HEK293T (cell line): Measurements from ENCODE around the gene BTBD10.
"Not testable (repeated sequence)": the region's sequence is repeated elsewhere in the genome, so short reads cannot be mapped to it uniquely, and the experiment has no call there.

Source experiments
- CTCF ChIA-PET: fragments of 350-600 bp; formaldehyde crosslinking; extraction: SDS; loops from one replicate; lab custom pipeline; 2021; ENCODE audit warnings: antibody characterized with exemption, inconsistent platforms; lab: Yijun Ruan, JAX
- POLR2A ChIA-PET: fragments of 350-600 bp; formaldehyde crosslinking; extraction: SDS; loops from one replicate; lab custom pipeline; 2020; ENCODE audit warnings: antibody characterized with exemption, inconsistent platforms; lab: Yijun Ruan, JAX
- DNase-seq: peaks from one replicate; pipeline ENCODE4 v3.0.0; 2012; ENCODE audit warnings: mixed read lengths; ENCODE audit errors: extremely low spot score
- ARNT ChIP-seq: fragments of 450-650 bp; IDR thresholded peaks from 2 replicates; pipeline ENCODE4 v1.6.1; 2017; ENCODE audit warnings: mild to moderate bottlenecking
- BHLHE40 ChIP-seq: fragments of 450-650 bp; IDR thresholded peaks from 2 replicates; pipeline ENCODE4 v1.6.1; 2016; ENCODE audit warnings: mild to moderate bottlenecking, moderate library complexity, borderline replicate concordance
- CTBP1 ChIP-seq: fragments of 450-650 bp; IDR thresholded peaks from 2 replicates; pipeline ENCODE4 v1.6.1; 2016; ENCODE audit warnings: borderline replicate concordance
- ELF4 ChIP-seq: fragments of 450-650 bp; IDR thresholded peaks from 2 replicates; pipeline ENCODE4 v1.6.1; 2017; ENCODE audit warnings: antibody characterized with exemption
- FOXA1 ChIP-seq: fragments of 450-650 bp; IDR thresholded peaks from 2 replicates; pipeline ENCODE4 v1.6.1; 2016; ENCODE audit warnings: mild to moderate bottlenecking
- FOXK2 ChIP-seq: fragments of 450-650 bp; IDR thresholded peaks from 2 replicates; pipeline ENCODE4 v1.6.1; 2016; ENCODE audit warnings: mild to moderate bottlenecking
- FOXM1 ChIP-seq: fragments of 450-650 bp; IDR thresholded peaks from 2 replicates; pipeline ENCODE4 v1.6.1; 2017; ENCODE audit warnings: mild to moderate bottlenecking, borderline replicate concordance
- HDGF ChIP-seq: fragments of 450-650 bp; IDR thresholded peaks from 2 replicates; pipeline ENCODE4 v1.6.1; 2017; ENCODE audit warnings: antibody characterized with exemption, borderline replicate concordance
- L3MBTL2 ChIP-seq: fragments of 450-650 bp; conservative IDR thresholded peaks from 2 replicates; pipeline ENCODE4 v1.6.1; 2016; ENCODE audit warnings: mild to moderate bottlenecking
- LEF1 ChIP-seq: fragments of 450-650 bp; IDR thresholded peaks from 2 replicates; pipeline ENCODE4 v1.6.1; 2017; ENCODE audit warnings: mild to moderate bottlenecking, borderline replicate concordance
- NFRKB ChIP-seq: fragments of 450-650 bp; IDR thresholded peaks from 2 replicates; pipeline ENCODE4 v1.6.1; 2016; ENCODE audit warnings: mild to moderate bottlenecking, moderate library complexity
- PKNOX1 ChIP-seq: fragments of 450-650 bp; IDR thresholded peaks from 2 replicates; pipeline ENCODE4 v1.6.1; 2016
- SP1 ChIP-seq: fragments of 450-650 bp; IDR thresholded peaks from 2 replicates; pipeline ENCODE4 v1.6.1; 2017
- SUZ12 ChIP-seq: fragments of 450-650 bp; IDR thresholded peaks from 2 replicates; pipeline ENCODE4 v1.6.1; 2016; ENCODE audit warnings: mild to moderate bottlenecking
- TARDBP ChIP-seq: fragments of 450-650 bp; IDR thresholded peaks from 2 replicates; pipeline ENCODE4 v1.6.1; 2016
- ZNF384 ChIP-seq: fragments of 450-650 bp; IDR thresholded peaks from 2 replicates; pipeline ENCODE4 v1.6.1; 2016

BTBD10 gene

GRCh38 chr11:13438291-13438690, 24.7 kb downstream of the BTBD10 start:
- DNase-seq = no peak
- TF ChIP-seq HDGF = no peak
- TF ChIP-seq TARDBP = no peak
- no peak for TF ChIP-seq ZNF384
- no peak for TF ChIP-seq FOXK2
- TF ChIP-seq SP1 = no peak
- no peak for TF ChIP-seq BHLHE40
- no peak for TF ChIP-seq SUZ12
- TF ChIP-seq FOXA1 = no peak
- TF ChIP-seq NFRKB = no peak
- TF ChIP-seq L3MBTL2 = no peak
- TF ChIP-seq PKNOX1 = no peak
- TF ChIP-seq LEF1 = no peak
- TF ChIP-seq ARNT = no peak
- TF ChIP-seq FOXM1 = no peak
- TF ChIP-seq CTBP1 = no peak
- TF ChIP-seq ELF4 = no peak
- ChIA-PET CTCF (interaction anchor here (0.6 kb wide), 1 partner anchor 97 kb away, joined by 3 read pairs; no protein-coding TSS in a partner anchor), POLR2A (no interaction called here)

- DNase-seq, POLR2A ChIA-PET: not testable (repeated sequence)
- CTCF ChIA-PET = interaction anchor here (1.1 kb wide), 1 partner anchor 12 kb away, joined by 5 read pairs; no protein-coding TSS in a partner anchor
Measured at GRCh38 chr11:13436836-13437235, 26.2 kb downstream of the BTBD10 start.

- DNase-seq = no peak
- TF ChIP-seq TARDBP = no peak
- TF ChIP-seq FOXA1 = no peak
- TF ChIP-seq ARNT = no peak
- no peak for TF ChIP-seq L3MBTL2
- TF ChIP-seq SUZ12 = no peak
- TF ChIP-seq BHLHE40 = no peak
- TF ChIP-seq ZNF384 = no peak
- no peak for TF ChIP-seq LEF1
- ChIA-PET CTCF (no interaction called here), POLR2A (no interaction called here)
Measured at GRCh38 chr11:13434247-13435205, 28.5 kb downstream of the BTBD10 start.

- DNase-seq = no peak
- ChIA-PET CTCF (no interaction called here), POLR2A (no interaction called here)
- TF ChIP-seq SUZ12 (no peak), CTBP1 (no peak), FOXK2 (no peak), FOXA1 (no peak), ELF4 (no peak), ZNF384 (no peak), L3MBTL2 (no peak), LEF1 (no peak), TARDBP (no peak), ARNT (no peak)
Measured at GRCh38 chr11:13433437-13433836, 29.6 kb downstream of the BTBD10 start.

GRCh38 chr11:13429836-13430235, 33.2 kb downstream of the BTBD10 start:
- TF ChIP-seq BHLHE40 = no peak
- TF ChIP-seq TARDBP = no peak
- TF ChIP-seq ZNF384 = no peak
- no peak for TF ChIP-seq SUZ12
- TF ChIP-seq FOXK2 = no peak
- no peak for TF ChIP-seq L3MBTL2
- no peak for TF ChIP-seq FOXM1
- TF ChIP-seq NFRKB = no peak
- TF ChIP-seq PKNOX1 = no peak
- no peak for TF ChIP-seq FOXA1
- no peak for TF ChIP-seq LEF1
- TF ChIP-seq ELF4 = no peak
- TF ChIP-seq ARNT = no peak
- no peak for TF ChIP-seq HDGF
- TF ChIP-seq CTBP1 = no peak
- no peak for TF ChIP-seq SP1
- DNase-seq = no peak
- CTCF ChIA-PET = no interaction called here
- POLR2A ChIA-PET = no interaction called here

- DNase-seq = no peak
- ChIA-PET CTCF (no interaction called here), POLR2A (no interaction called here)
- TF ChIP-seq SP1 (no peak), ARNT (no peak), LEF1 (no peak), TARDBP (no peak), ZNF384 (no peak), PKNOX1 (no peak), CTBP1 (no peak), FOXA1 (no peak)
Measured at GRCh38 chr11:13429288-13429687, 33.7 kb downstream of the BTBD10 start.
